ENCODE results near the gene LDLRAP1.

- no peak for TF ChIP-seq ZNF274 (IDR thresholded peaks at IDR 0.05; ENCODE audit: low read depth, low read length)
- TF ChIP-seq CEBPB (IDR thresholded peaks at IDR 0.05; ENCODE audit: low read depth), result no peak
- TF ChIP-seq POLR2A (IDR thresholded peaks at IDR 0.05; ENCODE audit: borderline replicate concordance, extremely low read depth, insufficient read depth, insufficient read length), result no peak
- no peak for TF ChIP-seq POLR2AphosphoS5 (IDR thresholded peaks at IDR 0.05; ENCODE audit: low read depth, low read length)
- TF ChIP-seq, protein P1, sequence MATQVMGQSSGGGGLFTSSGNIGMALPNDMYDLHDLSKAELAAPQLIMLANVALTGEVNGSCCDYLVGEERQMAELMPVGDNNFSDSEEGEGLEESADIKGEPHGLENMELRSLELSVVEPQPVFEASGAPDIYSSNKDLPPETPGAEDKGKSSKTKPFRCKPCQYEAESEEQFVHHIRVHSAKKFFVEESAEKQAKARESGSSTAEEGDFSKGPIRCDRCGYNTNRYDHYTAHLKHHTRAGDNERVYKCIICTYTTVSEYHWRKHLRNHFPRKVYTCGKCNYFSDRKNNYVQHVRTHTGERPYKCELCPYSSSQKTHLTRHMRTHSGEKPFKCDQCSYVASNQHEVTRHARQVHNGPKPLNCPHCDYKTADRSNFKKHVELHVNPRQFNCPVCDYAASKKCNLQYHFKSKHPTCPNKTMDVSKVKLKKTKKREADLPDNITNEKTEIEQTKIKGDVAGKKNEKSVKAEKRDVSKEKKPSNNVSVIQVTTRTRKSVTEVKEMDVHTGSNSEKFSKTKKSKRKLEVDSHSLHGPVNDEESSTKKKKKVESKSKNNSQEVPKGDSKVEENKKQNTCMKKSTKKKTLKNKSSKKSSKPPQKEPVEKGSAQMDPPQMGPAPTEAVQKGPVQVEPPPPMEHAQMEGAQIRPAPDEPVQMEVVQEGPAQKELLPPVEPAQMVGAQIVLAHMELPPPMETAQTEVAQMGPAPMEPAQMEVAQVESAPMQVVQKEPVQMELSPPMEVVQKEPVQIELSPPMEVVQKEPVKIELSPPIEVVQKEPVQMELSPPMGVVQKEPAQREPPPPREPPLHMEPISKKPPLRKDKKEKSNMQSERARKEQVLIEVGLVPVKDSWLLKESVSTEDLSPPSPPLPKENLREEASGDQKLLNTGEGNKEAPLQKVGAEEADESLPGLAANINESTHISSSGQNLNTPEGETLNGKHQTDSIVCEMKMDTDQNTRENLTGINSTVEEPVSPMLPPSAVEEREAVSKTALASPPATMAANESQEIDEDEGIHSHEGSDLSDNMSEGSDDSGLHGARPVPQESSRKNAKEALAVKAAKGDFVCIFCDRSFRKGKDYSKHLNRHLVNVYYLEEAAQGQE (IDR thresholded peaks at IDR 0.05; ENCODE audit: low read depth), result no peak
- TF ChIP-seq ATF3 (IDR thresholded peaks at IDR 0.05), result no peak
- no peak for TF ChIP-seq SIN3A (IDR thresholded peaks at IDR 0.05; ENCODE audit: low read depth)
- no peak for TF ChIP-seq EZH2 (IDR thresholded peaks at IDR 0.05)
- no peak for TF ChIP-seq CTCF (IDR thresholded peaks at IDR 0.05 in 2 of 3, conservative IDR thresholded peaks at IDR 0.05 in 1 of 3; ENCODE audit: borderline replicate concordance in 1 of 3, insufficient read depth in 1 of 3, low read depth in 2 of 3, low read length in 2 of 3)
- TF ChIP-seq, protein P2, sequence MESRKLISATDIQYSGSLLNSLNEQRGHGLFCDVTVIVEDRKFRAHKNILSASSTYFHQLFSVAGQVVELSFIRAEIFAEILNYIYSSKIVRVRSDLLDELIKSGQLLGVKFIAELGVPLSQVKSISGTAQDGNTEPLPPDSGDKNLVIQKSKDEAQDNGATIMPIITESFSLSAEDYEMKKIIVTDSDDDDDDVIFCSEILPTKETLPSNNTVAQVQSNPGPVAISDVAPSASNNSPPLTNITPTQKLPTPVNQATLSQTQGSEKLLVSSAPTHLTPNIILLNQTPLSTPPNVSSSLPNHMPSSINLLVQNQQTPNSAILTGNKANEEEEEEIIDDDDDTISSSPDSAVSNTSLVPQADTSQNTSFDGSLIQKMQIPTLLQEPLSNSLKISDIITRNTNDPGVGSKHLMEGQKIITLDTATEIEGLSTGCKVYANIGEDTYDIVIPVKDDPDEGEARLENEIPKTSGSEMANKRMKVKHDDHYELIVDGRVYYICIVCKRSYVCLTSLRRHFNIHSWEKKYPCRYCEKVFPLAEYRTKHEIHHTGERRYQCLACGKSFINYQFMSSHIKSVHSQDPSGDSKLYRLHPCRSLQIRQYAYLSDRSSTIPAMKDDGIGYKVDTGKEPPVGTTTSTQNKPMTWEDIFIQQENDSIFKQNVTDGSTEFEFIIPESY (IDR thresholded peaks at IDR 0.05; ENCODE audit: extremely low read depth, insufficient replicate concordance, low read length), result no peak
- no peak for TF ChIP-seq RAD21 (IDR thresholded peaks at IDR 0.05; ENCODE audit: low read depth)
These were observed 2.6 kb upstream of the LDLRAP1 start for GRCh38 chr1:25540750-25541342.

All from HCT116 (cell line).